ENCODE data around the gene TTC22. TPM values are rescaled to one million over a fixed set of nuclear protein-coding genes. Genes with fewer than 3 reads are reported as not detected.
A peak's percentile ranks its signal among the peaks of the same experiment; 100 is the strongest.

The TTC22 gene
- total RNA-seq, 1 donor from 2014 or later, result not detected

DNA sequence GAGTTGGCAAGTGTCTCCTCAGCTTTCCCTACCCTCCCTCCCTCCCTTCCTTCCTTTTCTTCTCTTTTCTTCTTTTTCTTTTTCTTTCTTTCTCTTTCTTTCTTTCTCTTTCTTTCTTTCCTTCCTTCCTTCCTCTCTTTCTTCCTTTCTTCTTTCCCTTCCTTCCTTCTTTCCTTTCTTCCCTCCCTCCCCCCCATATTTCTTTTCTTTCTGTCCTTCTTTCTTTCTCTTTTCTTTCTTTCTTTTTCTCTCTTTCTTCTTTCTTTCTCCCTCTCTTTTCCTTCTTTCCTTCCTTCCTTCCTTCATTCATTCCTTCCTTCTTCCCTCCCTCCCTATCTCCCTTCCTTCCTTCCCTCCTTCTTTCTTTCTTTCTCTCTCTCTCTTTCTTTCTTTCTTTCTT is 18.6 kb upstream of the TTC22 start:
- H3K27ac Mint-ChIP-seq (ENCODE audit: unreplicated experiment), result no peak overlapping the region
- TF ChIP-seq, protein P1, sequence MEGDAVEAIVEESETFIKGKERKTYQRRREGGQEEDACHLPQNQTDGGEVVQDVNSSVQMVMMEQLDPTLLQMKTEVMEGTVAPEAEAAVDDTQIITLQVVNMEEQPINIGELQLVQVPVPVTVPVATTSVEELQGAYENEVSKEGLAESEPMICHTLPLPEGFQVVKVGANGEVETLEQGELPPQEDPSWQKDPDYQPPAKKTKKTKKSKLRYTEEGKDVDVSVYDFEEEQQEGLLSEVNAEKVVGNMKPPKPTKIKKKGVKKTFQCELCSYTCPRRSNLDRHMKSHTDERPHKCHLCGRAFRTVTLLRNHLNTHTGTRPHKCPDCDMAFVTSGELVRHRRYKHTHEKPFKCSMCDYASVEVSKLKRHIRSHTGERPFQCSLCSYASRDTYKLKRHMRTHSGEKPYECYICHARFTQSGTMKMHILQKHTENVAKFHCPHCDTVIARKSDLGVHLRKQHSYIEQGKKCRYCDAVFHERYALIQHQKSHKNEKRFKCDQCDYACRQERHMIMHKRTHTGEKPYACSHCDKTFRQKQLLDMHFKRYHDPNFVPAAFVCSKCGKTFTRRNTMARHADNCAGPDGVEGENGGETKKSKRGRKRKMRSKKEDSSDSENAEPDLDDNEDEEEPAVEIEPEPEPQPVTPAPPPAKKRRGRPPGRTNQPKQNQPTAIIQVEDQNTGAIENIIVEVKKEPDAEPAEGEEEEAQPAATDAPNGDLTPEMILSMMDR (IDR thresholded peaks at IDR 0.05; ENCODE audit: unreplicated experiment), result no peak
- H3K4me1 Mint-ChIP-seq (ENCODE audit: unreplicated experiment), result peaks cover 9% of the 10 kb centered on the region
- H3K27me3 Mint-ChIP-seq (ENCODE audit: unreplicated experiment), result peaks cover 2% of the 10 kb centered on the region
- DNase-seq (ENCODE audit: low spot score), result no peak
- no peak overlapping the region for H3K4me3 Mint-ChIP-seq (ENCODE audit: unreplicated experiment)
- H3K9me3 Mint-ChIP-seq (ENCODE audit: unreplicated experiment), result no peaks in the 10 kb centered on the region
- H3K36me3 Mint-ChIP-seq (ENCODE audit: low read depth, unreplicated experiment), result no peaks in the 10 kb centered on the region

DNA sequence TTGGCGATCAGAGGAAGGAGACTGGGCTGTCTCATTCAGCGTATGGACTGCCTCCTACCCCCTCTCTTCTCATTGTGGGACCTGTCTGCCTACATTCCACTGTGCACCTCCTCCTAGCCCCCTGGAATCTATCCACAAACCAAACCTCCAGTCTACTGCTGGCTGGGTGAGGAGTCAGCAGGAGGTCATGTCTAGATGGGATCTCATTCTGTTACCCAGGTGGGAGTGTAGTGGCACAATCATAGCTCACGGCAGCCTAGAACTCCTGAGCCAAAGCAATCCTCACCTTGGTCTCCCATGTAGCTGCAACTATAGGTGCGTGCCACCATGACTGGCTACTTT is 18.0 kb upstream of the TTC22 start:
- Mint-ChIP-seq H3K9me3 (ENCODE audit: unreplicated experiment) (no peaks in the 10 kb centered on the region), H3K27me3 (ENCODE audit: unreplicated experiment) (peaks cover 2% of the 10 kb centered on the region), H3K27ac (ENCODE audit: unreplicated experiment) (no peak overlapping the region), H3K4me3 (ENCODE audit: unreplicated experiment) (no peak overlapping the region), H3K36me3 (ENCODE audit: low read depth, unreplicated experiment) (no peaks in the 10 kb centered on the region), H3K4me1 (ENCODE audit: unreplicated experiment) (peaks cover 9% of the 10 kb centered on the region)
- TF ChIP-seq, protein P1 (IDR thresholded peaks at IDR 0.05; ENCODE audit: unreplicated experiment), result no peak
- no peak for DNase-seq (ENCODE audit: low spot score)

DNA sequence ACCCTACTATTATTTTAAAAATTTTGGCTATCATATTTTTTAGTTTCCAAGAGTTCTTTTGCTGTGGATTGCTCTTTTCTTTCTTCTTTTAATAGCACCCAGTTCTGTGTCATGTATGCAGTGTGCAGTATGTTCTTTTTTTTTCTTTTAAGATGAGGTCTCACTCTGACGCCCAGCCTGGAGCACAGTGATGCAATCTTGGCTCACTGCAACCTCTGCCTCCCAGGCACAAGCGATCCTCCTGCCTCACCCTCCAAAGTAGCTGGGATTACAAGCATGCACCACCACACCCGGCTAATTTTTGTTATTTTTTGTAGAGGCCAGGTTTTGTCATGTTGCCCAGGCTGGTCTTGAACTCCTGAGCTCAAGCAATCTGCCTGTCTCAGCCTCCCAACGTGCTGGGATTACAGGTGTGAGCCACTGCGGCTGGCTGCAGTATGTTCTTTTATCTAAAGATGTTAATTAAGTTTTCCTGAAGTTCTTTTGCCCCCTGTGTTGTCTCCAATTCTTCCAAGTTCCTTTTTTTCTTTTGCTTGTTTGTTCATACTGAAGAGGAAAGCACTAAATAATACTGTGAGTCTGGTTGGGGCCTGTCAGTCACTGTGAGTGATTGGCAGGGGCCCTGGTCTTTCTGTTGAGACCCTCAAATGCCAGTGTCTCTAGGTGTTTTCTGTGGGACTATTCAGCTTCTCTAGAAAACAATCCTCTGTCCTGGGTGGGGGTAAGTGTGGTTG is 17.5 kb upstream of the TTC22 start:
- Mint-ChIP-seq H3K9me3 (ENCODE audit: unreplicated experiment) (no peaks in the 10 kb centered on the region), H3K27me3 (ENCODE audit: unreplicated experiment) (peaks cover 2% of the 10 kb centered on the region), H3K27ac (ENCODE audit: unreplicated experiment) (peak overlapping the region; percentile 2), H3K4me1 (ENCODE audit: unreplicated experiment) (peaks cover 9% of the 10 kb centered on the region), H3K4me3 (ENCODE audit: unreplicated experiment) (no peak overlapping the region), H3K36me3 (ENCODE audit: low read depth, unreplicated experiment) (no peaks in the 10 kb centered on the region)
- DNase-seq (ENCODE audit: low spot score), result no peak
- TF ChIP-seq, protein P1 (IDR thresholded peaks at IDR 0.05; ENCODE audit: unreplicated experiment), result no peak

DNA sequence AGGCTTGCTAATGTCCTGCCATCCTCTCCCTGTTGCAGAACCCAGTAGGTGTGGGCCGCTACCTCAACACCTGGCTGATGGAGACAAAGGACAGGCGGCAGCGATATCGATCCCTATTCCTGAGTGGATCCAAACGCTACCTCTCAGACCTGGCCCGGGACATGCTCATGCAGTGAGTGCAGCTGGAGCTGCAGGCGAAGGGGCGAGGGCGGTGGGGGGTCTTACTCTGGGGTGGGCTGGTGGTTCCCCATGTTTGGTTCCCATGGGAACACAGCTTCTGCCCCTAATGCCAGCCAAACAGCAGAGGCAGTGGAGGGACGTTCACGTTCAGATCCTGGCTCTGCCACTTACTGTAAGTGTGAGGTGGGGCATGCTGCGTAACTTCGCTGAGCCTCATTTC is 15.8 kb upstream of the TTC22 start:
- no peak for DNase-seq (ENCODE audit: low spot score)
- Mint-ChIP-seq H3K27ac (ENCODE audit: unreplicated experiment) (no peak overlapping the region), H3K9me3 (ENCODE audit: unreplicated experiment) (no peaks in the 10 kb centered on the region), H3K4me1 (ENCODE audit: unreplicated experiment) (peaks cover 9% of the 10 kb centered on the region), H3K36me3 (ENCODE audit: low read depth, unreplicated experiment) (no peaks in the 10 kb centered on the region), H3K4me3 (ENCODE audit: unreplicated experiment) (no peak overlapping the region), H3K27me3 (ENCODE audit: unreplicated experiment) (peaks cover 4% of the 10 kb centered on the region)
- TF ChIP-seq, protein P1 (IDR thresholded peaks at IDR 0.05; ENCODE audit: unreplicated experiment), result no peak

DNA sequence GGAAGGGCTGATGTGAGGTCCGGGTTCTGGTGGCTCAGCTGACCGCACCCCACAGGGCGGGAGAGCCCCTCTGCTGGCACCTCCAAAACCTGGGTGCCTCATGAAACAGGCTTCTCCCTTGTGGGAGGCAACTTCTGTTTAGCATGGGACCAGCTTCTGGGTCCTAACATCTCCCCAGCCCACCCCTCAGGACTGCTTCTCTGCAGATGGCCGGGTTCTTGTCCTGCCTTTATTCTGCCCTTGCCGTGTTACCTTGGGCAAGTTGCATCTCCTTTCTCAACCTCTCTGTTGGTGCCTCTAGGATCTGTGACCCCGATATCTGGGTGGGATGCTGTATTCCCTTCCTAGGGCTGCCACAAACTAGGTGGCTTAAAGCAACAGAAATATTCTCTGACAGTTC is 15.0 kb upstream of the TTC22 start:
- Mint-ChIP-seq H3K36me3 (ENCODE audit: low read depth, unreplicated experiment) (no peaks in the 10 kb centered on the region), H3K9me3 (ENCODE audit: unreplicated experiment) (no peaks in the 10 kb centered on the region), H3K4me3 (ENCODE audit: unreplicated experiment) (no peak overlapping the region), H3K27ac (ENCODE audit: unreplicated experiment) (no peak overlapping the region), H3K27me3 (ENCODE audit: unreplicated experiment) (peaks cover 4% of the 10 kb centered on the region), H3K4me1 (ENCODE audit: unreplicated experiment) (peaks cover 9% of the 10 kb centered on the region)
- TF ChIP-seq, protein P1 (IDR thresholded peaks at IDR 0.05; ENCODE audit: unreplicated experiment), result no peak
- no peak for DNase-seq (ENCODE audit: low spot score)

Measured in endothelial cell (in vitro differentiated cells).